GM23248 (cell line): ENCODE results near the gene CDC123. TPM values are rescaled to one million over a fixed set of nuclear protein-coding genes. Genes with fewer than 3 reads are reported as not detected.

ENCODE experiments used
- DNase-seq: peaks from one replicate; pipeline ENCODE4 v3.0.0-alpha.2; 2015
- H2AFZ ChIP-seq: fragments of 200-600 bp; sonication (generic); 2 replicates; pipeline ENCODE4 v1.6.1; 2016; ENCODE audit warnings: antibody characterized with exemption
- H3F3A ChIP-seq: fragments of 200-600 bp; sonication (generic); 2 replicates; pipeline ENCODE4 v1.6.1; 2016; ENCODE audit warnings: mild to moderate bottlenecking, antibody characterized with exemption, mixed run types; ENCODE audit not compliant: insufficient read depth
- H3K27ac ChIP-seq: fragments of 200-600 bp; sonication (generic); 2 replicates; pipeline ENCODE4 v1.5.1; 2016; ENCODE audit warnings: mild to moderate bottlenecking
- H3K27me3 ChIP-seq: fragments of 200-600 bp; sonication (generic); replicated peaks from 2 replicates; pipeline ENCODE4 v1.6.1; 2016; ENCODE audit warnings: mild to moderate bottlenecking; ENCODE audit not compliant: insufficient read depth
- H3K36me3 ChIP-seq: fragments of 200-600 bp; sonication (generic); 2 replicates; pipeline ENCODE4 v1.6.1; 2016; ENCODE audit warnings: low read depth, mild to moderate bottlenecking
- H3K4me1 ChIP-seq: fragments of 200-600 bp; sonication (generic); 2 replicates; pipeline ENCODE4 v1.6.1; 2016; ENCODE audit warnings: mild to moderate bottlenecking; ENCODE audit not compliant: insufficient read depth
- H3K4me2 ChIP-seq: fragments of 200-600 bp; sonication (generic); one replicate; pipeline ENCODE4 v1.6.1; 2016; ENCODE audit warnings: mild to moderate bottlenecking; ENCODE audit not compliant: unreplicated experiment
- H3K4me3 ChIP-seq: fragments of 200-600 bp; sonication (generic); 2 replicates; pipeline ENCODE4 v1.5.1; 2016; ENCODE audit warnings: mild to moderate bottlenecking
- H3K79me2 ChIP-seq: fragments of 200-600 bp; sonication (generic); 2 replicates; pipeline ENCODE4 v1.6.1; 2016; ENCODE audit warnings: mild to moderate bottlenecking; ENCODE audit not compliant: insufficient read depth
- H3K9ac ChIP-seq: fragments of 200-600 bp; sonication (generic); 2 replicates; pipeline ENCODE4 v1.6.1; 2016; ENCODE audit warnings: mild to moderate bottlenecking
- H3K9me2 ChIP-seq: fragments of 200-600 bp; sonication (generic); 2 replicates; pipeline ENCODE4 v1.6.1; 2016; ENCODE audit warnings: mixed run types, mild to moderate bottlenecking, moderate library complexity; ENCODE audit not compliant: insufficient read depth
- H3K9me3 ChIP-seq: fragments of 200-600 bp; sonication (generic); one replicate; pipeline ENCODE4 v1.6.1; 2017; ENCODE audit warnings: low read depth
- H4K20me1 ChIP-seq: fragments of 200-600 bp; sonication (generic); 2 replicates; pipeline ENCODE4 v1.6.0; 2016; ENCODE audit not compliant: insufficient read depth
- EZH2 ChIP-seq: fragments of 200-600 bp; sonication (generic); IDR thresholded peaks from 2 replicates; pipeline ENCODE4 v1.6.1; 2018; ENCODE audit warnings: antibody characterized with exemption, mild to moderate bottlenecking; ENCODE audit not compliant: insufficient read depth, poor library complexity, severe bottlenecking
- EZH2phosphoT487 ChIP-seq: fragments of 200-600 bp; sonication (generic); IDR thresholded peaks from 2 replicates; pipeline ENCODE4 v1.6.1; 2018; ENCODE audit warnings: antibody characterized with exemption, moderate library complexity, mild to moderate bottlenecking, low read depth; ENCODE audit not compliant: insufficient read depth
- WGBS, 2 experiments: methylation state at CpG; one replicate each; pipeline ENCODE4 v1.1.6; 2015 to 2017; ENCODE audit warnings: low lambda C conversion rate in 2 of 2, low coverage in 1 of 2; ENCODE audit errors: missing lambda C conversion rate in 2 of 2; 5-methylcytosine and 5-hydroxymethylcytosine counted together
- in situ Hi-C: fragments of 300-500 bp; cut with MboI; formaldehyde crosslinking; loops from 2 replicates; pipeline ENCODE4 v1.15.0; 2020
- polyA plus RNA-seq: library from polyadenylated mRNA; unstranded; fragments of >200 nt; fragmentation: Nextera tagmentation; extraction: Ambion mirVana; gene quantifications from 2 replicates; pipeline ENCODE4 v1.2.1, GENCODE V29; 2016
- total RNA-seq: library from RNA; depleted of rRNA; stranded (reverse); fragments of >200 nt; shearing (Covaris generic); gene quantifications from 2 replicates; pipeline ENCODE4 v1.2.3, GENCODE V29; 2014; rRNA removed

Gene CDC123
- total and polyA plus RNA-seq, 2 experiments from 2014 or later: 100 to 146 TPM

GRCh38 chr10:12299222-12299965, 103.4 kb downstream of the CDC123 start:
- Histone ChIP-seq H2AFZ (no peak overlapping the region), H3K4me2 (no peak overlapping the region), H3F3A (no peaks in the 10 kb centered on the region), H3K4me1 (no peaks in the 10 kb centered on the region), H3K36me3 (no peaks in the 10 kb centered on the region), H3K9me2 (no peaks in the 10 kb centered on the region), H3K79me2 (no peaks in the 10 kb centered on the region), H4K20me1 (no peaks in the 10 kb centered on the region), H3K27ac (no peak overlapping the region), H3K9me3 (no peaks in the 10 kb centered on the region), H3K4me3 (no peak overlapping the region), H3K9ac (no peak overlapping the region), H3K27me3 (no peaks in the 10 kb centered on the region)
- TF ChIP-seq EZH2phosphoT487 (no peak), EZH2 (no peak)
- WGBS, 2 experiments: 70 to 72% methylated on average over 14 of the region's 14 CpGs
- no peak for DNase-seq
- in situ Hi-C loops: no loop called here

Other genes with a start within 250 kb of the CDC123 start
- gene UPF2, start 153.4 kb upstream of the CDC123 start, total RNA-seq: 10.2 and 14.1 TPM in 2 replicates
- 12.7 and 13.4 TPM in 2 replicates for gene UPF2, start 153.4 kb upstream of the CDC123 start, polyA plus RNA-seq
- 8.2 and 9.2 TPM in 2 replicates for gene DHTKD1, start 127.2 kb upstream of the CDC123 start, total RNA-seq
- gene DHTKD1, start 127.2 kb upstream of the CDC123 start, polyA plus RNA-seq: 6.4 and 6.8 TPM in 2 replicates
- 9.7 and 20.6 TPM in 2 replicates for gene SEC61A2, start 66.5 kb upstream of the CDC123 start, total RNA-seq
- gene SEC61A2, start 66.5 kb upstream of the CDC123 start, polyA plus RNA-seq: 6.9 and 7.7 TPM in 2 replicates
- 26.9 and 33.2 TPM in 2 replicates for gene NUDT5, start 297 bp upstream of the CDC123 start, total RNA-seq
- gene NUDT5, start 297 bp upstream of the CDC123 start, polyA plus RNA-seq: 105 and 107 TPM in 2 replicates
- gene CAMK1D, start 153.4 kb downstream of the CDC123 start, total RNA-seq: 0.13 and 0.22 TPM in 2 replicates
- gene CAMK1D, start 153.4 kb downstream of the CDC123 start, polyA plus RNA-seq: 0.23 and 0.55 TPM in 2 replicates